Raji (cell line): ENCODE results near the gene GPR39.

Experiments
- POLR2A ChIP-seq: IDR thresholded peaks from 2 replicates; pipeline ENCODE4 v1.6.1; 2011; ENCODE audit warnings: low read depth, low read length, control low read depth; ENCODE audit not compliant: insufficient read depth

GPR39 gene

GRCh38 chr2:132400169-132400900 lies 16.3 kb upstream of the GPR39 start:
- TF ChIP-seq POLR2A: no peak

GRCh38 chr2:132400901-132401240 lies 15.7 kb upstream of the GPR39 start:
- no peak for TF ChIP-seq POLR2A

GRCh38 chr2:132401326-132401725 lies 15.3 kb upstream of the GPR39 start:
- no peak for TF ChIP-seq POLR2A

DNA sequence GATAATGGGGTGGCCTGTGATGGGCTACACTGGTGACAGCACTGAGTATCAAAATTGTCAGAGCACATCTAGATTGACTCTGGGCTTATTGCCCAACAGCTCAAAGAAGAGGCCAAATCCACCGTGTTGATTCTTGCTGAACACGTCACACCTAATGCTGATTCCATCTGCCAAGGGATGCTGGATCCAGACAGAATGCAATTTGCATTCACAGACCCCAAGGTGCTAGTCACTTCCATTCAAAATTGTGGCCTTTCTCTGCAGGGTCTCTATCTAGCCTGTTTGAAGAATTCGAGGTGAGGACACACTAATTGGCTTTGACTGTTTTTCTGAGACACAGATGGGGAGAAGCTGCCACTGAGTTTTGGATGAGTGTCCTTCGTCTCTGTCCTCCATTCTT lies 13.5 kb upstream of the GPR39 start:
- TF ChIP-seq POLR2A: no peak

GRCh38 chr2:132404056-132404455 lies 12.5 kb upstream of the GPR39 start:
- no peak for TF ChIP-seq POLR2A

DNA sequence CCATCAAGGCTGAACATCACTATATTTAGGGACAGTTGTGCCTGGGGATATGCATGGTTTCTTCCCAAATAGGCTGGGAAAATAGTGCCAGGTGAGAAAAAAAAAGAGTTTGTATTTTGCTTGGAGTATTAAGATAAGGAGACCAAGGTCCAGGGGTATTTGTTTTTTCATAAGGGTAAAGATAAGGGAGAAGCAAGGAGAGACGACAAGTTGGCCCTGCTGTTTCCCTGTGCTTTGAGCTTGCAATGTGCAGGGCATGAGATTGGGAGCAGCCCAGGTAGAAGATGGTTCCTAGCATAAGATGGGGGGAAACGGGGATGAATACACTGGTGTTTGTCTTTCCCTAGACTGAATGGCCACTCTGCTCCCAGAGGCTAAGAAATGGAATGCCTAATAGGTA lies 8.8 kb upstream of the GPR39 start:
- TF ChIP-seq POLR2A: no peak

- TF ChIP-seq POLR2A: no peak
These were observed 4.6 kb upstream of the GPR39 start for GRCh38 chr2:132412021-132412420.

- no peak for TF ChIP-seq POLR2A
These were observed 2.5 kb upstream of the GPR39 start for GRCh38 chr2:132414081-132414480.

- TF ChIP-seq POLR2A: no peak
These were observed 1.2 kb upstream of the GPR39 start for GRCh38 chr2:132415256-132415914.

GRCh38 chr2:132415915-132416722 lies 486 bp upstream of the GPR39 start:
- no peak for TF ChIP-seq POLR2A

- no peak for TF ChIP-seq POLR2A
These were observed 928 bp downstream of the GPR39 start for GRCh38 chr2:132417430-132418035.

DNA sequence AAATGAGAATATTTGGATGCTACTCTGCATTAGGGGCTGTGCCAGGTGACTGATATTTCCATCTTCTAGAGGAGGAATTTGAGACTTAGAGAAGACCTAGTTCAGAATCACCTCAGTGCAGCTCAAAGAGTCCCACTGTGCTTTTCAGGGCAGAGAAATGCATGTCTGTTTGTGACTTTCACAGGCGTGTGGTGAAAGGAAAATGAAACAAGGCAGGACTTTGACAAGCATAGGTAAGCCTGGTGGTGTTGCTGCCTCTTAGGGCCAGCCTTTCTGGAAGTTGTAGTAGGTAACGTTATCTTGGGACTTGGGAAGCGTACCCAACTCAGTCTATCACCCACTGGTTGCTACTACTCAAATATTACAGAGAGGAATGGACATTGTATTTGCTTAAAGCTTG lies 2.6 kb downstream of the GPR39 start:
- no peak for TF ChIP-seq POLR2A

- TF ChIP-seq POLR2A: no peak
These were observed 3.3 kb downstream of the GPR39 start for GRCh38 chr2:132419941-132420340.

DNA sequence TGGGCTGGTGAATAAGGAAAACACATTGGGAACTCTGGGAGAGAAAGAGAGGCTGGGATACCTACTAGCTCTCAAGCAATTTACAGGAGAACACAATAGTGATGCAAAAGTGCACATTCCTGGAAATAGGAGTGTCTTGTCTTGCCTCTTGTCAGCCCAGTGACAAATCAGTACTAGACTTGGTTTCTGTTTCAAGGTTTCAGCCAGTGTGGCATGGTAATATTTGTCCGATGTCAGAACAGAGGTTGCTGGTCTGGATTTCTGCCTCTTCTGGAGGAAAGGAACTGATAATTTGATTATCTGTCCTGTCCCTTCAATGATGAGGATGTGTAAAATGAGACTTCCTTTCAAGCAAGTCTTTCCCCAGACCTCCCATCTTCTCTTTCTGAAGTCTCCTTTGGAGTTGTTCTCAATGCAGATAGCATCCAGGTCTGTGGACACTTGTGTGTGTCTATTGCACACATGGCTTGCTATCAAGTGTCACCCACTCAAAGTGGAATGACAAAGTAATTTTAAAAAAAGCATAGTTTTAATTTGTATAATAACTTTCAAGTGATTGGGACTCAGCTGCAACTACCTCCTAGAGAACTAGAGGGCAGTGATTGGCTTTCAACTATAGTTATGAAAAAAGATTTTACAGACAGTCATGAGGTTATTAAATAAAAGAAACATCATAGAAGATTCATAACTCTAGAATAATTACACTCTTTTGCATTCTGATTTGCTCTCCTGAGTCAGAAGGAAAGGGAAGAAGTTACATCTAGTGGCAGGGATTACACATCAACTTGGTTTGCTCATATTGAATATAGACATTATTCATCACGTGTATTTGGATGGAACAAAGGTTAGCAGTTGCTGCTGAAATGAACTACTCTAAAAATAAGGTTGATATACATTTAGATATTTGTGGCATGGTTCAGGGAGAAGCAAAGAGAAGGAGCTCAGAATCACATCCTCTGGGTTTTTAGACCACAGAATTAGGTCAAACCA lies 4.5 kb downstream of the GPR39 start:
- TF ChIP-seq POLR2A: no peak
